GM18870 (cell line): ENCODE results near the gene ANGPT4.
"Not testable (repeated sequence)": the region's sequence is repeated elsewhere in the genome, so short reads cannot be mapped to it uniquely, and the experiment has no call there.

ENCODE experiments used
- ATAC-seq: cut with Tn5 transposase; IDR thresholded peaks from one replicate; pipeline ENCODE4 v1.9.1; 2021; ENCODE audit warnings: moderate library complexity; ENCODE audit not compliant: unreplicated experiment

ANGPT4 gene

GRCh38 chr20:909641-910040, 6.5 kb downstream of the ANGPT4 start:
- ATAC-seq = no peak

- ATAC-seq = no peak
Observed at GRCh38 chr20:906703-907270, 9.3 kb downstream of the ANGPT4 start.

DNA sequence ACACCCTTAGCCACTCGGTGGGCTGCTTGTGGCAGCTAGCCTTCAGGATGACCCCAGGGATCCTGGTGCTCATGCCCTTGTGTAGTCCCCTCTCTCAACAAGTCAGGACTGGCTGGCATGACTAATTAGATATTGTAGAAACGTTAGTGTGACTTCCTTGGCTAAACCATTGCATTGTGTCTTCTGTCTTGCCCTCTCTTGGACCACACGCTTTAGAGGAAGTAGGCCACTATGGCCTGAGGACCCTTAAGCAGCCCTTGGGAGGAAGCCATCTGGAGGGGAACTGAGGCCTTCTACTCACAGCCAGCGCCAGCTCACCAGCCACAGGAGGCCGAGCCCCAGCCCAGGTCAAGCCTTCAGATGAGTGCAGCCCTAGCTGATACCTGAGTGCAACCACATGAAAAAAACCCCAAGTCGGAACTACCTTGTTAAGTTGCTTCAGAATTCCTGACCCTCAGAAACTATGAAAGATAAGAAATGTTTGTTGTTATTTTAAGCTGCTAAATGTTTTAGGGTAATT, 10.1 kb downstream of the ANGPT4 start:
- no peak for ATAC-seq

GRCh38 chr20:905396-905961, 10.7 kb downstream of the ANGPT4 start:
- no peak for ATAC-seq

DNA sequence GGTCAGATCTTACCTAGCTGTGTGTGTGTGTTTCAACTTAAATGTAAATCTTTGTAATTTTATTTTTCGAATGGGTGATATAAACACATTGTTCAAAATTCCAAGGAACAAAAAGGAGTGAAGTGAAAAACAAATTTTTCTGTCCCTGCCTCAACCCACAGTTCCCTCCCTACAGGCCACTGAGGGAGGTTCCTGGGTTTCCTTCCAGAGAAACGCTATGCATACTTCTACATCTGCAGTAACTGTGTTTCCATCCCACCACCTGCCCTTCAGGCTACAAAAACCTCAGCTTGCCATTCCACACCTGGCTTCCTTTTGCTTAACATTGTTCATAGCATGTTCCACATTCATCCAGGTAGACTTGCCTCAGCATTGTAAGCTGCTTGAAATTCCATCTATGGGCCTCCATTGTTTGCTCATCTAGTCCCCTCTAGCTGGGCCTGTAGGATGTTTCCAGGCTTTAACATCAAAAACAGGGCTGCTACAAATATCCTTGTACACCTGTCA, 12.0 kb downstream of the ANGPT4 start:
- ATAC-seq = no peak

- not testable (repeated sequence) for ATAC-seq
Observed at GRCh38 chr20:897436-897835, 18.7 kb downstream of the ANGPT4 start.

GRCh38 chr20:896501-897025, 19.6 kb downstream of the ANGPT4 start:
- ATAC-seq = no peak

- ATAC-seq = not testable (repeated sequence)
Observed at GRCh38 chr20:892371-892770, 23.8 kb downstream of the ANGPT4 start.

GRCh38 chr20:891706-892080, 24.4 kb downstream of the ANGPT4 start:
- no peak for ATAC-seq

GRCh38 chr20:891058-891705, 25.0 kb downstream of the ANGPT4 start:
- ATAC-seq = no peak

- no peak for ATAC-seq
Observed at GRCh38 chr20:890666-891057, 25.5 kb downstream of the ANGPT4 start.

GRCh38 chr20:889932-890463, 26.1 kb downstream of the ANGPT4 start:
- no peak for ATAC-seq

GRCh38 chr20:889106-889505, 27.0 kb downstream of the ANGPT4 start:
- no peak for ATAC-seq

GRCh38 chr20:888057-888456, 28.1 kb downstream of the ANGPT4 start:
- ATAC-seq = no peak

DNA sequence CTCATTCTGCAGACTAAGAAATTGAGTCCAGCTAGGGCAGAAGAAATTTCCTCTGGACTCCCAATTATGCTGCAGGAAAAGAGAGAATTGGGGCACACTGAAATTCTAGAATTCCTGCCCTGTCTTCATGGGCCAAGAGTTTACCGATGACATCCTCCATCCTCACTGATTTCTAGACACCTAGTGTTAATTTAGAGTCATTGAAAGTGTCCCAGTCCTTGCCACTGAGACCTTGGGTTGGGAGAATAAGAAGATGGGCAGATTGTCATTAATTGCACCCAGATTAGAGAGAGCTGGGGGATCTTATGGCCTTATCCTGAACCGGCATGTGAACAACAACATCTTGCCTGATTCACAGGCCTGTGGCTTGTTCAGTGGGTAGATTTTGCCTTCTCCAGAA, 29.0 kb downstream of the ANGPT4 start:
- ATAC-seq = no peak

DNA sequence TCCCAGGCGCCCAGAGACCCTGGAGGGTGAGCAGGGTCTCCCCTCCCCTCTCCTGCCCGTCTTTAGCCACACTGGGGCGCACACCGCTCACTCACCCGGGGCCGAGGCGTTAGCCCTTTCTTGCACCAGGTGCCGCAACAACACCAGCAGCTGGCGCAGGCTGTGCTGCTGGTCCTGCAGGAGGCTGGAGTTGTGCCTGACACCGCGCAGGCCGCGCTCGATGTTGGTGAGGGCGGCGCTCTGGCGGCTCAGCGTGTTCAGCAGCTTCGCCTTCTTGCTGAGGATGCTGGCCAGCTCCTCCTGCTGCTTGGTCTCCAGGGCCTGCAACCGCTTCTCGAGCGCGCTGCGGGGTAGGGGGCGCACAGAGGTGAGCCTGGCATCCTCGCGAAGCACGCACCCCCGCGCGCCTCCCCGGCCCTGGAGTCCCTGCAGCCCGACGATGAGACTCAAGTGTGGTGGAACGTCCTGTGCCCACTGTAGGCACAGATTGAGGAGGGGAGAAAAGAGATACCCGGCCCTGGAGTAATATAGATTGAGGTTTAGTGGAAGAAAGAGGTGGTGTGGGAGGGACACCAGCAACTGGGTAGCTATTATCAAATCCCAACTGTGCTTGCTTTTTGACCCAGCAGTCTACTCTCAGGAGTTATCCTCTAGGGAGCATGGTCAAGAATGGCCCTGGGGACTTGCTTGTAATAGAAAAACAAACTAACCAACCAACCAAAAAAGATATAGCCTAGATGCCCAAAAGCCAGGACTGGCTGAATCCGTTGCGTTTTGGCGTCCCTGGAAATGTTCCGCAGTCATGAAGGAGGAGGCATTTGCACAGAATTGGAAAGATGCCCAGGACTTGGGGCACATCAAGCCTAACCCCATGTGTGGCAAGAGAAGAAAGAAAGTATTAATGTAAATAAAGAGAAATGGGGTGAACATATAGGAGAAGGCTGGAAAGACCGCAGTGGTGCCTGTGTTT, 30.9 kb downstream of the ANGPT4 start:
- ATAC-seq = no peak

- ATAC-seq = no peak
Observed at GRCh38 chr20:881783-882144, 34.4 kb downstream of the ANGPT4 start.

DNA sequence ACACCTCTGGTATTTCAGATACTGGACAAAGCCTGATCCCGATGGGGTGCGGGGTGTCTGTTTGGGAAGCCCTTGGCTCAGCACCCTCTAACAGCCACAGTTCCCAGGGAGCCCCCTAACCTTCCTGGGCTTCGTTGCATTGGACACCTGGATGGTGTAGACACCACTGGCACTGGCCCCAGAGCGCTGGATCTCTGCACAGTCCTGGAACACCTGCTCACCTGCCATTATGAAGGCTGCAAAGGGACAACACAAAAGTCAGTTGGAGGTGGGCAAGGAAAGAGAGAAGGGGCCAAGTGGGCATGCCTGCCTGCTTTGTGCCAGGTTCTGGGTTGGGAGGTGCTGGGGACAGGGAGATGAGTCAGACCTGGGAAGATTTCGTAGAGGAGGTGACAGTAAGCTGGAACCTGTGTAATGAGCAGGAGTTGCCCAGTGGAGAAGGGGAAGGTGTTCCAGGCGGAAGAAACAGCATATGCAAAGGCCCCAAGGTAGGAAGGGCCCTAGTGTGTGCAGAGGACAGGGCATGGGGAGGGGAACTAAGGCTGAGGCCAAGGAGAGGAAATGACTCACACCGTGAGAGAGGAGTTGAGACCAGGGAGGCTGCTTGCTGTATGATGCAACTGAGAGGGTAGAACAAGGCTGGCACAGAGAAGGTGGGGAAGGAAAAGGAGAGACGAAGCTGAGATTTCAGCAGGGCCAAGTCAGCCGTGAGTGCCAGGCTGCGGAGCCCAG, 34.9 kb downstream of the ANGPT4 start:
- no peak for ATAC-seq

- no peak for ATAC-seq
Observed at GRCh38 chr20:879626-880025, 36.5 kb downstream of the ANGPT4 start.
